Fibroblast of skin of right biceps (primary cell): ENCODE results near the gene PRAMEF11.
A peak's percentile ranks its signal among the peaks of the same experiment; 100 is the strongest.
"Not testable (repeated sequence)": the region's sequence is repeated elsewhere in the genome, so short reads cannot be mapped to it uniquely, and the experiment has no call there.

Experiments
- DNase-seq: peaks from one replicate; pipeline ENCODE4 v3.0.0-alpha.2; 2013

Gene PRAMEF11

DNA sequence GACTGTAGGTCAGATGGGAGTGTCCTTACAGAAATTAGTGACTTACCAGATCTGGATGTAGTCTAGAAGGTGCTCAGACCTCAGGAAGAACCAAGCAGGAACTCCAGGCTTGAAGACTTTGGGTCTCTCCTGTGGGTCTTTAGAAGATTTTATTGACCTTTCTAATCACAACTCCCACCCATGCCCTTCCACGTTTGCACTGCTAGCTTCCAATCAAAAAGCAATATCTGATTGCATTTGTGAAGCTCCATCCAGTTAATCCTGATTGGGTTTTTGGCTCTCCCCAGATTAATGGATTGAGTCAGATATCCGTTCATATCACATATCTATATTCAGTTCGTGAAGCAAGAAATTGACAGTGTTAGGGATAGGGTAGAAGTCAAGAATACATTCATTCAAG lies at the start of gene PRAMEF11:
TSS of gene PRAMEF11 (minus strand) at position 101 of the 400 bp plus-strand sequence. CDS start 2,621 bp downstream, outside the sequence.
- DNase-seq, result not testable (repeated sequence)

DNA sequence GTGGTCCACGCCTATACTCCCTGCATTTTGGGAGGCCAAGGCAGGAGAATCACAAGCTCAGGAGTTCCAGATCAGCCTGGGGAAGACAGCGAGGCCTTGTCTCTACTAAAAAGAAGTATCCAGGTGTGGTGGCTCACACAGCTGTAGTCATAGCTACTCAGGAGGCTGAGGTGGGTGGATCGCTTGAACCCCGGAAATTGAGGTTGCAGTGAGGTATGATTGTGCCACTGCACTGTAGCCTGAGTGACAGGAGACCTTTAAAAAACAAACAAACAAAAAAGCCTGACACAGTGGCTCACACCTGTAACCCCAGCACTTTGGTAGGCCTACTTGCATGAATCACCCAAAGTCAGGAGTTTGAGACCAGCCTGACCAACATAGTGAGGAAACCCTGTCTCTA lies 47.2 kb upstream of the PRAMEF11 start:
- not testable (repeated sequence) for DNase-seq

DNA sequence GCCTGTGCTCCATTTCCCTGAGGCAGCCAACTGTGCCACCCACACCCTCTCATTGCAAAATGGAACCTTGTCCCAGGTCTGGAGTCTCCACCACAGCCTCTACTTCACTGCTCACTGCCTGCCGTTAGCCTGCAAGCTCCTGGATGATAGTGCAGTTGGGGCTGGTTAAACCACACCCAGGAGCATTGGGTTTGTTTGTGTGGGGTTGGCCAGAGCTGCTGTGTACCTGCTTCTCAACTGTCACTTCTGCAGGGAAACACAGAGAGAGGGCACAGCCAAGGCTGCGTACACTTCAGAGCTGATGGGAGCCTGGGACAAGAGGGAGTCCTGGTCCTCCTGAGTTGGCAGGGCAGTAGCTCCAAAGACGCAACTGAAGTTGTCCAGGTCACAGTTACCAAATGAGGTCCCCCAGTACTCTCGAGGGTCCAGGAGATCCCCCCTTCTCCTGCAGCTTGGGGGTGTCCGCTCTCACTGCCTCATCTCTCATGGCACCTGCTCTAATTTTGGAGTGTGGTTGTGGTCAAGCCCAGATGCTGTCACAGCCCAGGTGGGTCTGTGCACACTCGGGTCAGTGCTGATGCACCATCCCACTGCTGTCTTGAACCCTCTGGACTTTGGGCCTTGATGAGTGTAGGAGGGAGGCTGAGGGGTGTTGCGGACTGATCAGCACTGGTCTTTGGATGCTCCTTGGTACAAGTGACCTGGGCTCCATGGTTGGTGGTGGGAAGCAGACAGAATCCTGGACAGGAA lies 32.1 kb upstream of the PRAMEF11 start:
- not testable (repeated sequence) for DNase-seq

DNA sequence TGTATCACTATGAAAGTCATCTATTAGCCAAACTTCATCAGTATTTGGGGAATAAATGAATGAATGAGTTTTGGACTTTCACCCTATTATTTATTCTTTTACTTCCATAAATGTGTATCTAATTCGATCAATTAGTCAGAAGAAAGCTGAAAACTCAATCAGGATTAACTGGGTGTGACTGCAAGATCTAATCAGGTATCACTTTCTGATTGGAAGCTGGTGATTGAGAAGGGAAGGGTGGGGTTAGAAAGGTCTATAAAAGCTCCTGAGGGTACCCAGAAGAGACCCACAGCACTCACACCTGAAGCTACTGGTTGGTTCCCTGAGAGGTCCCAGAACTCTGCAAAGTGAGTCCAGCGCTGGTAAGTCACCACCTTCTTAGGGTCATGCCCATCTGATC lies 25.6 kb upstream of the PRAMEF11 start, which contains the start of gene PRAMEF2:
TSS of gene PRAMEF2 (plus strand) at position 301 of the 400 bp plus-strand sequence. CDS start 1,924 bp downstream, outside the sequence.
- not testable (repeated sequence) for DNase-seq

DNA sequence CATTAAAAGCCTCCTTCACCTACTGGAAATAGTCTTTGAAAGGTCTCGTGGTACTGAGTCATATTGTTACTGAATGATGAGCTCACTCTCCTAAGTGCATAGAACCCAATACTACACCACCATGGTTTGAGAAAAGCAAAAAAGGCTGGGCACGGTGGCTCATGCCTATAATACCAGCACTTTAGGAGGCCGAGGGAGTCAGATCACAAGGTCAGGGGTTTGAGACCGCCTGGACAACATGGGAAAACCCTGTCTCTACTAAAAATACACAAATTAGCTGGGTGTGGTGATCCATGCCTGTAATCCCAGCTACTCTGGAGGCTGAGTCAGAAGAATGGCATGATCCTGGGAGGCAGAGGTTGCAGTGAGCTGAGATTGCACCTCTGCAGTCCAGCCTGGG lies 20.6 kb upstream of the PRAMEF11 start:
- peak; percentile 0 for DNase-seq

DNA sequence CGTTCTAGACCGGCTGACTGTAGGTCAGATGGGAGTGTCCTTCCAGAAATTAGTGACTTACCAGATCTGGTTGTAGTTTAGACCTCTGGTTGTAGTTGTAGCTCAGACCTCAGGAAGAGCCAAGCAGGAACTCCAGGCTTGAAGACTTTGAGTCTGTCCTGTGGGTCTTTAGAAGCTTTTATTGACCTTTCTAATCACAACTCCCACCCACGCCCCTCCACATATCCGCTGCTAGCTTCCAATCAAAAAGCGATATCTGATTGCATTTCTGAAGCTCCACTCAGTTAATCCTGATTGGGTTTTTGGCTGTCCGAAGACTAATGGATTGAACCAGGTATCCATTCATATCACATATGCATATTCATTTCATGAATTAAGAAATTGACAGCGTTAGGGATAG lies 17.4 kb upstream of the PRAMEF11 start, which contains the start of gene HNRNPCL1:
TSS of gene HNRNPCL1 (minus strand) at position 101 of the 400 bp plus-strand sequence. CDS start 431 bp downstream, outside the sequence.
- DNase-seq, result not testable (repeated sequence)

DNA sequence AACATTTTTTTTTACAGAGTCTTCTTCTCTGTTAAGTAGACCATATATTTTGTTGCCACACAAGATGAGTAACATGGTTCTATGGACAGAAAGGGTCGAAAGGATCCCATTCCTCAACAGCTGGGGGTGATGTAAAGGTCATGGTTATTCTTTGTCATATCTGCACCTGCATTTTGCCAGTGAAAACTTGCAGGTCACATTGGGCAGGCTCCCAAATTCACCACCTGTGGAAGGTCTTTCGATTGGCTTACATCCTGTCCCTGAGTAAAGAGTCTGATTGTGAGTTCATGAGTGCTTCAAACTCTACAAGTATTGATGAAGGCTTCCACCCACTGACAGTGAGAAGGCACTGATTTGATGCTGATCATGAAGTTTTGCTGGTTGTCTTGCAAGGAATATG lies 2.0 kb upstream of the PRAMEF11 start:
- not testable (repeated sequence) for DNase-seq

DNA sequence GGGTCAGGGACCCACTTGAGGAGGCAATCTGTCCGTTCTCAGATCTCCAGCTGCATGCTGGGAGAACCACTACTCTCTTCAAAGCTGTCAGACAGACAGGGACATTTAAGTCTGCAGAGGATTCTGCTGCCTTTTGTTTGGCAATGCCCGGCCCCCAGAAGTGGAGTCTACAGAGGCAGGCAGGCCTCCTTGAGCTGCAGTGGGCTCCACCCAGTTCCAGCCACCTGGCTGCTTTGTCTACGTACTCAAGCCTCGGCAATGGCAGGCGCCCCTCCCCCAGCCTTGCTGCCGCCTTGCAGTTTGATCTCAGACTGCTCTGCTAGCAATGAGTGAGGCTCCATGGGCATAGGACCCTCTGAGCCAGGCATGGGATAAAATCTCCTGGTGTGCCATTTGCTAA lies 12.1 kb downstream of the PRAMEF11 start:
- not testable (repeated sequence) for DNase-seq

DNA sequence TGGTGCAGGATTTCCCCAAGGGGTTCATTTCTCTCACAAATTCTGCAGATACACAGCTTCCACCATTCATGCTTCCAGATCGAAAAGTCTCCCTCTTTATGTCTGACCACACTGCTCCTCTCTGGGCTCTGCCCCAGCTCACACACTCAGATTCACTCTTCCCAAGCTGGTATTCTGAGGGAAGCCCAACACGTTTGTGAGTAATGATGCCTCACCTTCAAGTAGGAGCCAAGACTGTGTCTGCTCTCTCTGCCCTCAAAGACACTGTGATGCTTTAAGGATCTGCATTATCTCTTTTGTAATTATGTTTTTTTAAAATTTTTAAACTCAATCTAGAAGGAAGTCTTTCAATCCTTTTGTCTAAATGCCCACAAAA lies 19.8 kb downstream of the PRAMEF11 start:
- DNase-seq, result peak; percentile 33

DNA sequence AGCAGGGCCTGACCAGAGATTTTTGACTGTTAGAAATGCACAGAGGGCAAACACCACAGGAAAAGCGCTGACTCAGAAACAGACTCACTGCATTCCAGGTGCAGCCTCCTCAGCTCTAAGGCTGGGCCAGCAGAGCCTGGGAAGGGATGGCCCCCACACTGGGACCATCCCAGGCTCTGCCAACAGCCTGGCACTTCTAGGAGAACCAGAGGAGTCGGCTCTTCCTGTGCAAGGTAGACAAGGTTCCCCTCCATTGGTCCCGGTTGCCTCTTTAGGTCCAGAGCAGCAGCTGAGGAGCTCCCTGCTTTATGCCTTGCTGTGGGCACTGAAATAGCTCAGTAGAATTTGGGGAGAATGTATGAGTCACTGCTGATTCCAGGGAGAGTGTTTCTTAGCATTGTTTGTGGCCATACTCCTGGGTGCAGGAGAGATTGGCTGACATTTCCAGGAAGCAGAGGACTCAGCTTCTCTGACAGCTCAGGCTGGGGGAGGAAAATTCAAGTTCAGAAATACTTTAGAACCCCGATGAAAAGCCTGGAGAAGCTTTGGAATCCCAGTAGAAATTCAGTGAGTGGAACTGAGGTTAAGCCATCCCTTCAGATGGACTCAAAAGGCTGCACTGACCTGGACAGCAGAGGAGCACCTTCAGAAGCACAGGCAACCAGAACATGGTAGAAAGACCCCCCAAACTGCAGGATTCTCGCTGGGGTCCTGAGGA lies 20.4 kb downstream of the PRAMEF11 start:
- DNase-seq, result peak; percentile 72

DNA sequence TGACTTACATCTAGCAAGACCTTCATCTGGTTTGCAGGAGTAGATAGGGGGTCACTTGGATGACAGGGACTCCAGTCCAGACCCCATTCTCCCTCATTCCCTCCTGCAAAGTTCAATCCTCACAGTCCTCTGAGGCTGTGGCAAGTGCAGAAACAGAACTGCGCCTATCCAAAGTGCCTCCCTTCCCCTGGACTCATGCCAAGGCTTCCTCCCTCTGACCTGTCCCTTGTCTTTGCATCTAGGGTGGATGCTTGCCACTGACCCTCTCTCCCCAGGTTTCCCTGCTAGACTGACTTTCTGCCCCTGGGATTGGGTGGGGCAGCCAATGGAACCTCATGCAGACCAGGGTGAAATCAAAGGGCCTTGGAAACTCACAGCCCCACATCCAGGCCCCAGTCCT lies 21.3 kb downstream of the PRAMEF11 start:
- no peak for DNase-seq

DNA sequence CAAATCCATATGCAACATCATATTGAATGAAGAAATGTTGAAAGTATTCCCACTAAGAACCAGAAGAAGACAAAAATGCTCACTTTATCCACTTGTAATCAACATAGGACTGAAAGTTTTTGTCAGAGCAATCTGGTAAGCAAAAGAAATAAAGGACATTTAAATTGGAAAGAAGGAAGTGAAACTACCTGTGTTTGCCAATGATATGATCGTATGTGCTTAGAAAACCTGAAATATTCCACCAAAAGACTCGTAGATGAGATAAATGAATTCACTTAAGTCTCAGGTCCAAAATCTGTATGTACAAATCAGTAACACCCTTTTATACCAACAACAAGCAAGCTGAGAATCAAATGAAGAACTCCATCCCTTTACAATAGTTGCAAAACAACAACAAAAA lies 31.5 kb downstream of the PRAMEF11 start:
- DNase-seq, result no peak

DNA sequence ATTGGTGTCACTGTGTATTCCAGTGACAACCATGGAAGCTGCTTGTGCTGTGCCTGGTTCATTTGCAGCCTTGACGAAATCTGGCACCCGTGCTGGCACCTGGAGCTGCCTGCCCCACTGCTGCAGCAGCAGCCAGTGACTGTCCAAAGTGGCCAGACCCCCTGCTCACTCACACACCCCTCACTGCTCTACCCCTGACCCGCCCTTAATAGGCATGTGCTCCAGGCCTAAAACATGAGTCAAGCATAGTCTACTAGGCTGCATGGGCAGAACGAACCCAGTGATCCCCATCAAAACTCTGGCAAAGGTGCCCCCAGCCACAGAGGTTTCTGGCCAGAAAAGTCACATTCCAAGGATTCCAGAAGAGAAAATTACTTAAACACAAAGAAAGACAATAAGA lies 32.3 kb downstream of the PRAMEF11 start:
- DNase-seq, result no peak

DNA sequence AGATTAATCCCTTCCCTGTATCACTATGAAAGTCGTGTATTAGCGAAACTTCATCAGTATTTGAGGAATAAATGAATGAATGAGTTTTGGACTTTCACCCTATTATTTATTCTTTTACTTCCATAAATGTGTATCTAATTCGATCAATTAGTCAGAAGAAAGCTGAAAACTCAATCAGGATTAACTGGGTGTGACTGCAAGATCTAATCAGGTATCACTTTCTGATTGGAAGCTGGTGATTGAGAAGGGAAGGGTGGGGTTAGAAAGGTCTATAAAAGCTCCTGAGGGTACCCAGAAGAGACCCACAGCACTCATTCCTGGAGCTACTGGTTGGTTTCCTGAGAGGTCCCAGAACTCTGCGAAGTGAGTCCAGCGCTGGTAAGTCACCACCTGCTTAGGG lies 40.1 kb downstream of the PRAMEF11 start, which contains the start of gene PRAMEF1:
TSS of gene PRAMEF1 (plus strand) at position 301 of the 400 bp plus-strand sequence. CDS start 1,831 bp downstream, outside the sequence.
- not testable (repeated sequence) for DNase-seq

DNA sequence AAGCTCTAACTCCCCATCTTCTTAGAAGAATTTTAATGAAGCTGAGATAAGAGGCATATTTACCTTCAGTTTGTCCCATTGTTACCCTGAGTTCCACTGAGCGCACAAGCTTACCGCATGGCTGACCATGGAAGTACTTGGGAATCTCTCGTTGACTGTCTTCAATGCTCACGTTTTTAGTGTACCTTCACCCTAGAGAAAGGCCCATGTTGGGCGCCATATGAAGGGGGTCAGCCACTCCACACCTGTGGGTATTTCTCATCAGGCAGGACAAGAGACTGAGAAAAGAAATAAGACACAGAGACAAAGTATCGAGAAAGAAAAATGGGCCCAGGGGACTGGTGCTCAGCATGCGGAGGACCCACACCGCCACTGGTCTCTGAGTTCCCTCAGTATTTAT lies 46.5 kb downstream of the PRAMEF11 start:
- DNase-seq, result peak; percentile 6

DNA sequence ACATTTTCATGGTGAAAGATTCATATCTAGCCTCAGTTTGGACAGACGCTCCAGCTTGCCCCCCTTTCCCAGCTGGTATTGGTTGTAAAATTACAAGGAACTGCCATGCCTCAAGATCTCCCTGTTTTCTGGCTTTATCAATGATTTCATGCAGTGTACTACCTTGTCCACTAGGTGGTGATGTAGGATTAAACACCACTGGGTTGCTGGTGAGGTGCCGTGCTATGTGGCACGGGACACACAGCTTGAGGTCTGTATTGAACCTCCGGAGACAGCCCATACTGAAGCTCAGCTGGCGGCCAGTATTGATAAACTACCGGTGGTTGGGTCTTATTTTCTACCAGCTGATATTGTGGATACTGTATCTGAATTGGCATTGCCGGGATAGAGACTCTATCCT lies 47.4 kb downstream of the PRAMEF11 start:
- DNase-seq, result not testable (repeated sequence)

DNA sequence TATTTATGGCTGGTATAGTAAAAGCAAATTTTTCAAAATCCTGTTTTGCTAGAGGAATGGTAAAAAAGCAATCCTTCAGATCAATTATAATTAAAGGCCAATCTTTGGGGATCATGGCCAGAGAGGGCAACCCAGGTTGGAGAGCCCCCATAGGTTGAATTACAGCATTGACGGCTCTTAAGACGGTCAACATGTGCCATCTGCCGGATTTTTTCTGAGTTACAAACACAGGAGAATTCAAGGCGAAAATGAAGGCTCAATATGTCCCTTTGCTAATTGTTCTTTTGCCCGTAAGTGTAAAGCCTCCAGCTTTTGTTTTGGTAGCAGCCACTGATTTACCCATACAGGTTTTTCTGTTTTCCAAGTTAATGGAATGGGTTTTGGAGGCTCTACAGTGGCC lies 49.7 kb downstream of the PRAMEF11 start:
- not testable (repeated sequence) for DNase-seq

DNA sequence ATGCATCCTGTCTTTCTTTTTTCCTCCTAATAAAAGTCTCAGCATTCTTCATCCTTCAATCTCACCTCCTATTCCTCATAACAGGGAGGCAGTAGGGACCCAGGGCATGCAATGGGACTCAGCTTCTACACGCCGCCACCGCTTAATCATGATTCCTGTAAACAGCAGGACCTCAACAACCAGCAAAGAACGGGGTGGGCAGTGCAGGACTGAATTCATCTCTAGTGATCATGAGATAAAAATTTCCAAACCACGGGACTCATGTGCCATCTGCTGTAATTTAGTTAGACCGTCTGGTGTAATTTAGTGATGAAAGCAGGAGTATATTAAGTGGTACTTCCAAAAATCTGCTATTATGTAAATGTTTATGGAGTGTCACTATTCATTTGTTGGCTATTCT lies 52.3 kb downstream of the PRAMEF11 start:
- no peak for DNase-seq

DNA sequence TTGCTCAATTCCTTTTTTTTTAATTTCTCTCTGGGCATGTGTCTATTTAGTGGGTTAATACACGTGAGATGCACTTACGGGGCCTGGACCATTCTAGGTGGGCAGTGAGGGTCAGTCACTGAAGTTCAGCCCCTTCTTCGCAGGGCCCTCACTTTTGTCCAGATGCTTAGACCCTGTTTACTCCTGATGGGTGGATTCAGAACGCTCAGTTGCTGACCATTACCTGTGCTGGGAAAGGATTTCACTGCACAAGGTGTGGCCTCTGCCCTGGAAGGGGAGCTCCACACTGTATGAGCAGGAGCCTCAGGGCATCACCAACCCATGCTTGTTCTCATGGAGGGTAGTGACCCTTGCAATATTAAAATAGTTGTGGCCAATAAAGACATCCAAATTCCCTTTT lies 53.1 kb downstream of the PRAMEF11 start:
- no peak for DNase-seq

DNA sequence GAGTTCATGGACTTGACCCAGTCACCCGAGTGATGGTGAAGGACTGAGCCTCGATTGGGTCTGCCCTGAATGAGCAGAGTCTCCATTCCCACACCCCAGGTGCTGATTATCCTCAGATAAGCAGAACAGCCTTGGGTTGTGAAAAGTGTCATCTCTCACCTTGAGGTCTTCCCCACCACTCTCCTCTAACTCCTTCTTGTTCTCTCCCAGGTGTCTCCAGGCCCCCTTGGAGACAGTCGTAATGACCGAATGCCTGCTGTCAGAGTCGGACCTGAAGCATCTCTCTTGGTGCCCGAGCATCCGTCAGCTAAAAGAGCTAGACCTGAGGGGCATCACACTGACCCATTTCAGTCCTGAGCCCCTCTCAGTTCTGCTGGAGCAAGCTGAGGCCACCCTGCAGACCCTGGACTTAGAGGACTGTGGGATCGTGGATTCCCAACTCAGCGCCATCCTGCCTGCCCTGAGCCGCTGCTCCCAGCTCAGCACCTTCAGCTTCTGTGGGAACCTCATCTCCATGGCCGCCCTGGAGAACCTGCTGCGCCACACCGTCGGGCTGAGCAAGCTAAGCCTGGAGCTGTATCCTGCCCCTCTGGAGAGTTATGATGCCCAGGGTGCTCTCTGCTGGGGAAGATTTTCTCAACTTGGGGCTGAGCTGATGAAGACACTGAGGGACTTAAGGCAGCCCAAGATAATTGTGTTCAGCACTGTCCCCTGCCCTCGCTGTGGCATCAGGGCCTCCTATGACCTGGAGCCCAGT lies 54.2 kb downstream of the PRAMEF11 start:
- no peak for DNase-seq

DNA sequence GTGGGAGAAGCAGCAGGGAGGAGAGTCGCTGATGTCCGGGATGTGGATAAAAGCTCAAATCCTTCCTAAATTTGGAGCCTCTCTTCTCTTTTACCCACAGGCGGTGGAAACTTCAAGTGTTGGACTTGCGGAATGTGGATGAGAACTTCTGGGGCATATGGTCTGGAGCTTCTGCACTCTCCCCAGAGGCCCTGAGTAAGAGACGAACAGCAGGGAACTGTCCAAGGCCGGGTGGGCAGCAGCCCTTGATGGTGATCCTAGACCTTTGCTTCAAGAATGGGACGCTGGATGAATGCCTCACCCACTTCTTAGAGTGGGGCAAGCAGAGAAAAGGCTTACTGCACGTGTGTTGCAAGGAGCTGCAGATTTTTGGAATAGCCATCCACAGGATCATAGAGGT lies 55.8 kb downstream of the PRAMEF11 start:
- no peak for DNase-seq

DNA sequence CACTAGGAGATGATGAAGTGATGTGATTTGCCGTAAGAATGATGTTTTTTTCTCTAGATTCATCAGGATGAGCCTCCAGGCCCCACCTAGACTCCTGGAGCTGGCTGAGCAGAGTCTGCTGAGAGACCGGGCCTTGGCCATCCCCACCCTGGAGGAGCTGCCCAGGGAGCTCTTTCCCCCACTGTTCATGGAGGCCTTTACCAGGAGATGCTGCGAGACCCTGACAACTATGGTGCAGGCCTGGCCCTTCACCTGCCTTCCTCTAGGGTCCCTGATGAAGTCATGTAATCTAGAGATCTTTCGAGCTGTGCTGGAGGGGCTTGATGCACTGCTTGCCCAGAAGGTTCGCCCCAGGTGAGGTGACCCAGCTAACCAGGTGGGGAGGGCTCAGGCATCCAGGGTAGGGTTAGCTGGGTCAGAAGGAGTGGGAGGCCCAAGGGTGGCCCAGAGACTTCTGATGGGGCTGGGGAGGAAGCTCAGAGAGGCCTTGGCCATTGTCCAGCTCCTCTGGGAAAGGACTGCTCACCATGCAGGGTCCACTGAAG lies 56.3 kb downstream of the PRAMEF11 start:
- no peak for DNase-seq
